GM19455 (cell line): ENCODE data around the gene SH3TC2.
"Not testable (repeated sequence)": the region's sequence is repeated elsewhere in the genome, so short reads cannot be mapped to it uniquely, and the experiment has no call there.

ENCODE experiments used
- ATAC-seq: cut with Tn5 transposase; IDR thresholded peaks from one replicate; pipeline ENCODE4 v1.9.1; 2021; ENCODE audit not compliant: unreplicated experiment

Gene SH3TC2

DNA sequence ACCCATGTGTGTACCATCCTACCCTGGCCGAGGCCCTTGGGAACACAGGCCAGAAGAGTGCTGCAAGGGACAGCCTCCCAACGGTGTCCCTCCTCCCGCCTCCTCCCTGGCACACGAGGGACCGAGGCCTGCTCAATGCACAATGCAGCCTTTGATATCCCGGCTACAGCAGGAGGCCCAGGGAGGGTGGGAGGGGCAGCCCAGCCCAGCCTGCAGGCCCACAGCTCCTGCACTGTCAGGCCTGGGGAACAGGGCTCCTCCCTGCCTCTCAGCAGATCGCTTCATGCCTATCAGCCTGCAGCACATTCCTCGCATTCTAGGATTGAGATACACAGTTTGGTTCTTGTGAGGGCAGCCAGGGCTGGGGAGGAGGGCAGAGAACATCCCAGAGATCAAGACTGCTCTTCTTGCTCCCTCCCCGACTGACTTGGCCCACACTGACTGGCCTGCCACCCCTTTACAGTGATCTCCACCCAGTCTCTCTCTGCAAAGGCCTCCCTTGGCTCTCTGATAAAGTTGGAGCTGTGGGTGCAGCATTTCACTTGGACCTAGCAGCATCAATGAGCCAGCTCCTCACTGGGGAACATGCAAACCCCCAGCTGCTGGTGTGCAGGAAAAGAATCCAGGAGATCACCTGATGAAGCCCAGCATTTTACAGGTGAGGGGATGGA lies at the start of gene SH3TC2:
TSS of gene SH3TC2 (minus strand) at position 46 of the 671 bp plus-strand sequence. CDS start at position 6, 40 bp downstream.
- ATAC-seq, result no peak

DNA sequence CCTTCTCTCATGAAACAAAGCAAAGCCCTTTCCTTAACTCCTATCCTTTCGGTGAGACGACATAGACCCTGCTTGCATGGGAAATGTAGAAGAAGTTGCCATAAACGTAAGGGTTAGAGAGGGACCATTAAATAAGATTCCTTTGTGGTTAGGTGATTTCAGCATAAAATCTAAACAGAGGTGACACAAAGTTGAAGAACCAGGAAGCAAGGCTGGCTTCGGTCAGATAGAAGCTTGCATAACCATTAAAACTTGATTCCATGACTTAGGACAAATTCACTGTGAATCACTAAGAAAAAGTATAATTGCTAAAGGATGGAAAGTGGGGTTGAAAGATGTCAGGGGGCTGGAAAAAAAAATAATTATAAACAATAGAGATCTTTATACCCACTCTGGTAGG lies 47.5 kb upstream of the SH3TC2 start:
- ATAC-seq, result no peak

- no peak for ATAC-seq
Measured at GRCh38 chr5:149108651-149109280, 45.9 kb upstream of the SH3TC2 start.

GRCh38 chr5:149100331-149100730 lies 37.5 kb upstream of the SH3TC2 start:
- ATAC-seq, result no peak

DNA sequence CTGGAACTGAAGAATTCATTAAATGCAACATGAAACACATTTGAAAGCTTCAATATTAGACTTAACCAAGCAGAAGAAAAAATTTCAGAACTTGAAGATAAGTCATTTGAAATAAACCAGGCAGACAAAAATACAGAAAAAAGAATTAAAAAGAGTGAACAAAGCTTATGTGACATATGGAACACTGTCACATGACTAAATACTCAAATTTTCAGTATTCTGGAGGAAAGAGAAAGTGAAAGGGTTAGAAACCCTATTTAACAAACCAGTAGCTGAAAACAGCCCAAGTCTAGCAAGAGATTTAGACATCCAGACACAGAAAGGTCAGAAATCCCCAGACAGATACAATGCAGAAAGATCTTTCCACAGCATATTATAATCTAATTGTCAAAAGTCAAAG lies 37.1 kb upstream of the SH3TC2 start:
- no peak for ATAC-seq

DNA sequence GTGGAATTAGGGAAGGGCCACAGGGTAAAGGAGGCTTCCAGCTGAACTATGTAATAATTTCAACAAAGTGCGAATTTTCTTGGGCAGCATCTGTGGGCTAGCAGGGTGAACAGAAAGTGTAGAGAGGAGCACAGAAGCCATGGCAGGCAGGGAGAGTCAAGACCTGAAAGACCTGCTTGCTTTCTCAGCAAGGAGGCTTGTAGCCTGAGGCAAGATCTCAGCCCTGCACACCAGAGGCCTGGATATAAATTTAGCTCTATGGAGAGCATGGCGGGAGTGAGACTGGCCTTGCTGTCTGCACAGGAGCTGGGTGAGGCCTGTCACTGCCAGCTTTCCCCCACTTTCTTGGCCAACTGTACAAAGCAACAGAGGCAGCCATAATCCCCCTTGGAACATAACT lies 32.1 kb upstream of the SH3TC2 start:
- no peak for ATAC-seq

GRCh38 chr5:149093625-149094024 lies 30.8 kb upstream of the SH3TC2 start:
- ATAC-seq, result no peak

GRCh38 chr5:149089796-149090195 lies 26.9 kb upstream of the SH3TC2 start:
- ATAC-seq, result no peak

DNA sequence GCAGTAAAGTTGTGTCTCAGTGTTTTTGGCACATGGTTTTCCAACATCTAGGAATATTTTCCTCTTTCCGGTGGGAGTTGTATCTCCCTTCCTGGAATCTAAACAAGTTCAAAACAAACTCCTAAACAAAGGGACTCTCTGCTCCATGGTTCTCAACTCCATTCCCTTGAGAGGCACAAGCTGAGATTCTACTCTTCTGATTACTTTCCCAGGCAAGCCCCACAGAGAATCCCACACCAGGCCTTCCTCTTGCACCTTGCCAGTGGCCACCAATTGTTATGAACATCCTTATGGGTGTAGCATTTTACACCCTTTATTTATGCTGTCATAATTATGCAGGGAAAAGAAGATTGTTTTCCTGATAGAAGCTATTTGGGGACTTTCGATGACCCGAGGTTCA lies 25.8 kb upstream of the SH3TC2 start:
- ATAC-seq, result no peak

GRCh38 chr5:149083846-149084245 lies 21.0 kb upstream of the SH3TC2 start:
- ATAC-seq, result no peak

- ATAC-seq, result no peak
Measured at GRCh38 chr5:149082271-149082670, 19.4 kb upstream of the SH3TC2 start.

- no peak for ATAC-seq
Measured at GRCh38 chr5:149080294-149080693, 17.4 kb upstream of the SH3TC2 start.

DNA sequence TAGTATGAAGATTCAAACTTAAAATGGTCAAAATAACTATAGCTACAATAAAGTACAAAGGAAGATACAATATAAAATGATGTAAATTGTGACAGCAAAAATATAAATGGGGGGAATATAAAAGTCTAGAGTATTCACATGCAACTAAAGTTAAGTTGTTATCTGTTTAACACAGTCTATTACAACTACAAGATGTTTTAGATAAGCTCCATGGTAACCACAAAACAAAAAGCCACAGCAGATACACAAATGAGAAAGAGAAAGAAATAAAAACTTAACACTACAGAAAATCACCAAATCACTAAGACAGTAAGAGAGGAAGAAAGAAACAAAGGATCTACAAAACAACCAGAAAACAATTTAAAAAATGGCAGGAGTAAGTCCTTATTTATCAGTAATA lies 17.0 kb upstream of the SH3TC2 start:
- no peak for ATAC-seq

- not testable (repeated sequence) for ATAC-seq
Measured at GRCh38 chr5:149074071-149074470, 11.2 kb upstream of the SH3TC2 start.

GRCh38 chr5:149073213-149073612 lies 10.4 kb upstream of the SH3TC2 start:
- no peak for ATAC-seq

- ATAC-seq, result no peak
Measured at GRCh38 chr5:149072791-149073190, 9.9 kb upstream of the SH3TC2 start.

- no peak for ATAC-seq
Measured at GRCh38 chr5:149072376-149072775, 9.5 kb upstream of the SH3TC2 start.

DNA sequence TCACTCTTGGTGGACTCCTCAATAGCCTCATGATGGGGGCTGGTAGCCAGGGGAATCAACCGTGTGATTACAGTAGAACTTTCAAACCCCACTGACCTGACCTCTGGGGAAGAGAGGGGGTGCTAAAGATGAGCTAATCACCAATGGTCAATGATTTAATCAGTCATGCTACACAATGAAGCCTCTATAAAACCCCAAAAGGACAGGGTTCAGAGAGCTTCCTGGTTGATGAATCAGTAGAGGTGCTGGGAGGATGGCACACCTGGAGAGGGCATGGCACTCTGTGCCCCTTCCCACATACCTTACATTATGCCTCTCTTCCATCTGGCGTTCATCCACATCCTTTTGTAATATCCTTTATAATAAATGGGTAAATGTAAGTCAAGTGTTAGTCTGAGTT lies 8.9 kb upstream of the SH3TC2 start:
- ATAC-seq, result no peak

GRCh38 chr5:149071216-149071615 lies 8.4 kb upstream of the SH3TC2 start:
- no peak for ATAC-seq

- ATAC-seq, result no peak
Measured at GRCh38 chr5:149069711-149070110, 6.8 kb upstream of the SH3TC2 start.

GRCh38 chr5:149063896-149064478 lies 1.1 kb upstream of the SH3TC2 start:
- no peak for ATAC-seq

- ATAC-seq, result no peak
Measured at GRCh38 chr5:149062371-149063016, 368 bp downstream of the SH3TC2 start.
